Panc1 (cell line): Measurements from ENCODE around the gene SHE. TPM values are rescaled to one million over a fixed set of nuclear protein-coding genes. Genes with fewer than 3 reads are reported as not detected.

Experiments used
- ATAC-seq: fragments of 200-7000 bp; cut with Tn5 transposase; 2 replicates; pipeline ENCODE4 v1.9.1; 2020; ENCODE audit warnings: mild to moderate bottlenecking, moderate library complexity
- BruUV-seq: library from RNA; stranded (reverse); fragments of 400-500 nt; replicated peaks from 2 replicates; lab custom pipeline; 2021; lab: Mats Ljungman, UMichigan
- CTCF ChIA-PET: fragments of 300-600 bp; sonication (Branson Sonifier 250); formaldehyde crosslinking; loops from one replicate; lab custom pipeline; 2022; ENCODE audit warnings: antibody characterized with exemption; lab: Charles Lee
- POLR2A ChIA-PET: fragments of 300-600 bp; sonication (Branson Sonifier 250); formaldehyde crosslinking; loops from one replicate; lab custom pipeline; 2022; ENCODE audit warnings: antibody characterized with exemption; lab: Charles Lee
- DNase-seq: peaks from one replicate; pipeline ENCODE4 v3.0.0-alpha.2; 2010; ENCODE audit warnings: low read depth, low spot score
- H3K27ac ChIP-seq: 2 replicates; pipeline ENCODE4 v1.5.1; 2011; ENCODE audit warnings: mild to moderate bottlenecking, low read length, inconsistent platforms
- H3K27me3 ChIP-seq: fragments of 200-500 bp; sonication (Bioruptor generic); 2 replicates; pipeline ENCODE4 v1.6.0; 2014; ENCODE audit warnings: low read length, inconsistent platforms; ENCODE audit not compliant: control insufficient read depth, insufficient read depth
- H3K36me3 ChIP-seq: fragments of 200-500 bp; sonication (Bioruptor generic); 2 replicates; pipeline ENCODE4 v1.5.1; 2014; ENCODE audit warnings: inconsistent platforms, mild to moderate bottlenecking, low read length, moderate library complexity; ENCODE audit not compliant: control insufficient read depth, insufficient read depth
- H3K4me1 ChIP-seq: 2 replicates; pipeline ENCODE4 v1.5.1; 2011; ENCODE audit warnings: inconsistent platforms, mild to moderate bottlenecking, low read length, moderate library complexity; ENCODE audit not compliant: control insufficient read depth, insufficient read depth
- H3K4me3 ChIP-seq, 2 experiments: 2 replicates each; pipeline ENCODE4 v1.5.1; 2011 to 2012; ENCODE audit warnings: low read depth in 2 of 2, low read length in 2 of 2, mild to moderate bottlenecking in 2 of 2, inconsistent platforms in 1 of 2, moderate library complexity in 1 of 2
- H3K9me3 ChIP-seq: fragments of 200-500 bp; sonication (Bioruptor generic); 2 replicates; pipeline ENCODE4 v1.5.1; 2014; ENCODE audit warnings: low read depth, mild to moderate bottlenecking, inconsistent platforms, low read length, moderate library complexity; ENCODE audit not compliant: control insufficient read depth, insufficient read depth
- POLR2AphosphoS5 ChIP-seq: IDR thresholded peaks from 2 replicates; pipeline ENCODE4 v1.6.1; 2012; ENCODE audit warnings: mild to moderate bottlenecking, low read depth, low read length, moderate library complexity
- SIN3A ChIP-seq: IDR thresholded peaks from 2 replicates; pipeline ENCODE4 v1.6.1; 2012; ENCODE audit warnings: low read depth, mild to moderate bottlenecking, low read length, moderate library complexity, borderline replicate concordance; ENCODE audit not compliant: insufficient read depth
- TCF7L2 ChIP-seq: IDR thresholded peaks from 2 replicates; pipeline ENCODE4 v1.6.1; 2011; ENCODE audit warnings: mild to moderate bottlenecking, low read depth, low read length, inconsistent platforms
- in situ Hi-C: cut with HindIII; loops from 2 replicates; pipeline ENCODE4 v1.10.0; 2016; ENCODE audit warnings: low sequenced_read_pairs, low pct_unique_long_range_greater_than_20kb
- intact Hi-C: fragments of 100-400 bp; cut with micrococcal nuclease; formaldehyde crosslinking; loops from one replicate; pipeline ENCODE4 v1.10.0; 2022; ENCODE audit not compliant: unreplicated experiment
- total RNA-seq: library from RNA; stranded (reverse); gene quantifications from one replicate; pipeline ENCODE4 v1.2.1, GENCODE V29; 2021; ENCODE audit not compliant: unreplicated experiment
- TF ChIP-seq, protein P1 (sequence below), 2 experiments: IDR thresholded peaks; 2 replicates each; pipeline ENCODE4 v1.6.1; 2011 to 2012; ENCODE audit warnings: low read depth in 2 of 2, control low read depth in 1 of 2, low read length in 1 of 2, mild to moderate bottlenecking in 1 of 2, moderate library complexity in 1 of 2; ENCODE audit not compliant: insufficient read depth in 1 of 2
- TF ChIP-seq, protein P2 (sequence below): fragments of 450-650 bp; IDR thresholded peaks from 2 replicates; pipeline ENCODE4 v1.5.1; 2017; ENCODE audit warnings: mild to moderate bottlenecking

The SHE gene
- total RNA-seq, 1 experiment from 2014 or later, result 0.03 TPM

DNA sequence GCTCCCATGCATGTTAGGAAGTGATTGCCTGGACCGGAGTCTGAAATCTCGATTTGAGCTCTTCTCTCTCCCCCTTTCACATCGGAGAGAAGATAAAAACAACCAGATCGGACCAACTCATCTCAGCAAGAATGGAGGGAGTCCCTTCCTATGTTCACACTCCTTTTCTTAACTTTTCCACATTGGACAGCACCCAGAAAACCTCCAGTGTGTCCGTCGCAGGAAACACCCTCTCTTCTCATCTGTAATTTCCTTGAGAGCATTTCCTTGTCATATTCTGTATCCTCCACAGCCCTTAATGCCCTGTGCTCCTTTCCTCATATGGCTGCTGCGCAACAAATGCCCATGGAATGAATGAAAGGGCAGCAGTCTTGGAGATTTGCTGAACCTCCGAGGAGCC, 1.7 kb downstream of the SHE start:
- H3K36me3 ChIP-seq, result no peaks in the 10 kb centered on the region
- in situ Hi-C loops (no loop called here), intact Hi-C loops (no loop called here)
- ChIA-PET CTCF (no interaction called here), POLR2A (no interaction called here)
- no TSS peak for BruUV-seq
- peaks cover 25% of the 10 kb centered on the region for H3K27me3 ChIP-seq
- no peak overlapping the region for H3K27ac ChIP-seq
- no peaks in the 10 kb centered on the region for H3K9me3 ChIP-seq
- TF ChIP-seq POLR2AphosphoS5 (no peak), SIN3A (no peak), TCF7L2 (no peak)
- TF ChIP-seq, protein P1, sequence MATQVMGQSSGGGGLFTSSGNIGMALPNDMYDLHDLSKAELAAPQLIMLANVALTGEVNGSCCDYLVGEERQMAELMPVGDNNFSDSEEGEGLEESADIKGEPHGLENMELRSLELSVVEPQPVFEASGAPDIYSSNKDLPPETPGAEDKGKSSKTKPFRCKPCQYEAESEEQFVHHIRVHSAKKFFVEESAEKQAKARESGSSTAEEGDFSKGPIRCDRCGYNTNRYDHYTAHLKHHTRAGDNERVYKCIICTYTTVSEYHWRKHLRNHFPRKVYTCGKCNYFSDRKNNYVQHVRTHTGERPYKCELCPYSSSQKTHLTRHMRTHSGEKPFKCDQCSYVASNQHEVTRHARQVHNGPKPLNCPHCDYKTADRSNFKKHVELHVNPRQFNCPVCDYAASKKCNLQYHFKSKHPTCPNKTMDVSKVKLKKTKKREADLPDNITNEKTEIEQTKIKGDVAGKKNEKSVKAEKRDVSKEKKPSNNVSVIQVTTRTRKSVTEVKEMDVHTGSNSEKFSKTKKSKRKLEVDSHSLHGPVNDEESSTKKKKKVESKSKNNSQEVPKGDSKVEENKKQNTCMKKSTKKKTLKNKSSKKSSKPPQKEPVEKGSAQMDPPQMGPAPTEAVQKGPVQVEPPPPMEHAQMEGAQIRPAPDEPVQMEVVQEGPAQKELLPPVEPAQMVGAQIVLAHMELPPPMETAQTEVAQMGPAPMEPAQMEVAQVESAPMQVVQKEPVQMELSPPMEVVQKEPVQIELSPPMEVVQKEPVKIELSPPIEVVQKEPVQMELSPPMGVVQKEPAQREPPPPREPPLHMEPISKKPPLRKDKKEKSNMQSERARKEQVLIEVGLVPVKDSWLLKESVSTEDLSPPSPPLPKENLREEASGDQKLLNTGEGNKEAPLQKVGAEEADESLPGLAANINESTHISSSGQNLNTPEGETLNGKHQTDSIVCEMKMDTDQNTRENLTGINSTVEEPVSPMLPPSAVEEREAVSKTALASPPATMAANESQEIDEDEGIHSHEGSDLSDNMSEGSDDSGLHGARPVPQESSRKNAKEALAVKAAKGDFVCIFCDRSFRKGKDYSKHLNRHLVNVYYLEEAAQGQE (IDR thresholded peaks at IDR 0.05; ENCODE audit: insufficient read depth in 1 of 2, low read depth in 2 of 2, low read length in 1 of 2), result no peak
- TF ChIP-seq, protein P2, sequence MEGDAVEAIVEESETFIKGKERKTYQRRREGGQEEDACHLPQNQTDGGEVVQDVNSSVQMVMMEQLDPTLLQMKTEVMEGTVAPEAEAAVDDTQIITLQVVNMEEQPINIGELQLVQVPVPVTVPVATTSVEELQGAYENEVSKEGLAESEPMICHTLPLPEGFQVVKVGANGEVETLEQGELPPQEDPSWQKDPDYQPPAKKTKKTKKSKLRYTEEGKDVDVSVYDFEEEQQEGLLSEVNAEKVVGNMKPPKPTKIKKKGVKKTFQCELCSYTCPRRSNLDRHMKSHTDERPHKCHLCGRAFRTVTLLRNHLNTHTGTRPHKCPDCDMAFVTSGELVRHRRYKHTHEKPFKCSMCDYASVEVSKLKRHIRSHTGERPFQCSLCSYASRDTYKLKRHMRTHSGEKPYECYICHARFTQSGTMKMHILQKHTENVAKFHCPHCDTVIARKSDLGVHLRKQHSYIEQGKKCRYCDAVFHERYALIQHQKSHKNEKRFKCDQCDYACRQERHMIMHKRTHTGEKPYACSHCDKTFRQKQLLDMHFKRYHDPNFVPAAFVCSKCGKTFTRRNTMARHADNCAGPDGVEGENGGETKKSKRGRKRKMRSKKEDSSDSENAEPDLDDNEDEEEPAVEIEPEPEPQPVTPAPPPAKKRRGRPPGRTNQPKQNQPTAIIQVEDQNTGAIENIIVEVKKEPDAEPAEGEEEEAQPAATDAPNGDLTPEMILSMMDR, result no peak
- no peaks in the 10 kb centered on the region for H3K4me1 ChIP-seq
- DNase-seq (no peak), ATAC-seq (no peak)
- no peak overlapping the region for H3K4me3 ChIP-seq

- TF ChIP-seq SIN3A (no peak), POLR2AphosphoS5 (no peak), TCF7L2 (no peak)
- TF ChIP-seq, protein P1 (IDR thresholded peaks at IDR 0.05; ENCODE audit: insufficient read depth in 1 of 2, low read depth in 2 of 2, low read length in 1 of 2), result no peak
- TF ChIP-seq, protein P2, result no peak
- DNase-seq (no peak), ATAC-seq (no peak)
- Histone ChIP-seq H3K4me1 (no peaks in the 10 kb centered on the region), H3K27ac (no peak overlapping the region), H3K36me3 (no peaks in the 10 kb centered on the region), H3K4me3 (no peak overlapping the region), H3K27me3 (peaks cover 28% of the 10 kb centered on the region), H3K9me3 (no peaks in the 10 kb centered on the region)
- POLR2A ChIA-PET, result no interaction called here
- no TSS peak for BruUV-seq
- CTCF ChIA-PET, result no interaction called here
- intact Hi-C loops, result no loop called here
- in situ Hi-C loops, result no loop called here
Observed at GRCh38 chr1:154499446-154499845, 2.8 kb downstream of the SHE start.
